Stomach (tissue), 4 donors: ENCODE results near the gene PDIA6.

ENCODE experiments used
- CTCF ChIP-seq, 7 experiments: fragments of 450-650 bp in 4 of 7; fragments of 200-600 bp in 3 of 7; sonication (generic) in 3 of 7; IDR thresholded peaks; one replicate each; pipeline ENCODE4 v1.5.1; 2016 to 2019; ENCODE audit warnings: antibody characterized with exemption in 7 of 7, control low read depth in 2 of 7, mild to moderate bottlenecking in 1 of 7
- EP300 ChIP-seq: sonication (generic); formaldehyde crosslinking; IDR thresholded peaks from one replicate; pipeline ENCODE4 v1.6.1; 2017; ENCODE audit warnings: antibody characterized with exemption
- POLR2A ChIP-seq, 4 donors: fragments of 450-650 bp; IDR thresholded peaks; one replicate each; pipeline ENCODE4 v1.6.1; 2016; ENCODE audit warnings: antibody characterized with exemption in 4 of 4, control low read depth in 2 of 4, mild to moderate bottlenecking in 1 of 4, moderate library complexity in 1 of 4
- POLR2AphosphoS5 ChIP-seq, 3 donors: sonication (generic); formaldehyde crosslinking; IDR thresholded peaks; one replicate each; pipeline ENCODE4 v1.6.1; 2016; ENCODE audit warnings: antibody characterized with exemption in 3 of 3

- TF ChIP-seq POLR2A (IDR thresholded peaks at IDR 0.05) (no peak), CTCF (IDR thresholded peaks at IDR 0.05) (no peak), POLR2AphosphoS5 (IDR thresholded peaks at IDR 0.05) (no peak), EP300 (no peak)
Measured at GRCh38 chr2:10826026-10826425, 13.4 kb upstream of the PDIA6 start.
